Measurements from ENCODE around the gene SMARCC2.
A peak's percentile ranks its signal among the peaks of the same experiment; 100 is the strongest.
"Not testable (repeated sequence)": the region's sequence is repeated elsewhere in the genome, so short reads cannot be mapped to it uniquely, and the experiment has no call there.

SMARCC2 gene

DNA sequence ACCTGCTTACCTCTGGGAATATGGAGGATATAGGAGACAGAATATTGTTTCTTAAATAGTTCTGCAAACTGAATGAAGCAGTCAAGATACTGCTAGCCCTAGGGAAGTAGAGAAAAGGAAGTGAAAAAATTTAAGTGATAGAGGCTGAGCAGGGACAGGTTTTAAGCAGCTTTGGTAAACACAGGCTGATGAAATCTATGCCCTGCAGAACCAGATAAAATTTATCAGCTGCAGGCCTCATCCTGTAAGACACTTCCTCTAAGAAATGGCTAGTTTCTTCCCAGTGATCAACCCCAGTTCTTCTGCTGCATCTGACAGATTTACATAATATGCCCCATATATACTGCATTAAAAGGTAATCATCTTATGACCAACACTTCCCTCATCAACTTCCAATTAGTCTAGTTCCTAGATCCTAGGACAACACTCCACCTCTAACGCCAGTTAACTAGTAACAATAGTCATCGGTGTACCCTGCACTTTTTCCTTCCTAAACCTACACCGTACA is 62.5 kb downstream of the SMARCC2 start:
- DNase-seq (ENCODE audit: extremely low read depth in 1 of 2, low read depth in 1 of 2) = no peak

DNA sequence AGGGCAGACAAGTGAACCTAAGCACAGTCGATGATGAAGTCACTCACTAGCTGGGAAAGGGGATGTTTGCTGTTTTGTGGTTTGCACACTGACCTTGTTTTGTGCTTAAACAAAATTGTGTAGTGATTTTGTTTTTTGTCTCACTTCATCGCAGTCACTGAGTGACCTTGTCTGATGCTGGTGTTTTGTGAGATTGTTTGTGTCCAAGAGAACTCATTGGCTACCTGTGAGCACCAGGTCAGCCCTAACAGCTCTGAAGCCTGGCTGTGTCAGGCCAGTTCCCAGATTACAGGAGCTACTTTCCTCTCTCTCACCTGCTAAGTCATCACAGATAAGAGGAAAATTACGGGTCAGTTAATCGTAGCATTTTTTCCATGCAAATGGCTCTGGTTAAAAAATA is 65.2 kb downstream of the SMARCC2 start:
- no peak for DNase-seq (ENCODE audit: extremely low read depth in 1 of 2, low read depth in 1 of 2)

DNA sequence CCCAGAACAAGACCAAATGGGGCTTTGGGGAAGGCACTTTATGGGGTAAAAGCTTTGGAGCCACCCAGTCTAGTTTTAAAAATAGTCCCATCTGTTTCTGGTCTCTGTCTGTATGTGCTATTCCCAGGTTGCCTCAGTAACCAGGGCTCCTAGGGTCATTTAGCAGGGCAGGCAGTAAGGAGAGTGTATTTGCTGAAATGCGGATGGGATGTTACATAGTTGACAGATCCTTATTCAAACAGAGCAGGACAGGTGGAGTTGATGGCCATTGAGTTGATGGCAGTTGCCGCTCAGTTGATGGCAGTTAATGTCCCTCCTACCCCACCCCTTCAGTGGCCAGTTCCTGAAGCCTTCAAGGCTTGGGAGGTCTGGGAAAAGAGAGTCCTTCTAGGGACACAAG is 66.6 kb downstream of the SMARCC2 start:
- no peak for DNase-seq (ENCODE audit: extremely low read depth in 1 of 2, low read depth in 1 of 2)

DNA sequence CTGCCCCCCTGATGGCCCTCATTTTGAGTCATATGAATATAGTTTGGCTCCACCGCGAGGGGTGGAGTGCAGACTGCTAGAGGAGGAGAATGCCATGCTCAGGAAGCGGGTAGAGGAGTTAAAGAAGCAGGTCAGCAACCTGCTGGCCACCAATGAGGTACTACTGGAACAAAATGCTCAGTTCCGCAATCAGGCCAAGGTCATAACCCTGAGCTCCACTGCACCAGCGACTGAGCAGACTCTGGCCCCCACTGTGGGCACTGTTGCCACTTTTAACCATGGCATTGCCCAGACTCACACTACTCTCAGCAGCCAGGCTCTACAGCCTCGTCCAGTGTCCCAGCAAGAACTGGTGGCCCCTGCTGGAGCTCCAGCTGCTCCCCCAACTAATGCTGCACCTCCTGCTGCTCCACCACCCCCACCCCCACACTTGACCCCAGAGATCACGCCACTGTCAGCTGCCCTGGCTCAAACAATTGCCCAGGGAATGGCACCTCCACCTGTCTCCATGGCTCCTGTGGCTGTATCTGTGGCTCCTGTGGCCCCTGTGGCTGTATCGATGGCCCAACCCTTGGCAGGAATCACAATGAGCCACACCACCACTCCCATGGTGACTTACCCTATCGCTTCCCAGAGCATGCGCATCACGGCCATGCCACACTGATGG is 67.9 kb downstream of the SMARCC2 start:
- DNase-seq (ENCODE audit: extremely low read depth in 1 of 2, low read depth in 1 of 2) = no peak

DNA sequence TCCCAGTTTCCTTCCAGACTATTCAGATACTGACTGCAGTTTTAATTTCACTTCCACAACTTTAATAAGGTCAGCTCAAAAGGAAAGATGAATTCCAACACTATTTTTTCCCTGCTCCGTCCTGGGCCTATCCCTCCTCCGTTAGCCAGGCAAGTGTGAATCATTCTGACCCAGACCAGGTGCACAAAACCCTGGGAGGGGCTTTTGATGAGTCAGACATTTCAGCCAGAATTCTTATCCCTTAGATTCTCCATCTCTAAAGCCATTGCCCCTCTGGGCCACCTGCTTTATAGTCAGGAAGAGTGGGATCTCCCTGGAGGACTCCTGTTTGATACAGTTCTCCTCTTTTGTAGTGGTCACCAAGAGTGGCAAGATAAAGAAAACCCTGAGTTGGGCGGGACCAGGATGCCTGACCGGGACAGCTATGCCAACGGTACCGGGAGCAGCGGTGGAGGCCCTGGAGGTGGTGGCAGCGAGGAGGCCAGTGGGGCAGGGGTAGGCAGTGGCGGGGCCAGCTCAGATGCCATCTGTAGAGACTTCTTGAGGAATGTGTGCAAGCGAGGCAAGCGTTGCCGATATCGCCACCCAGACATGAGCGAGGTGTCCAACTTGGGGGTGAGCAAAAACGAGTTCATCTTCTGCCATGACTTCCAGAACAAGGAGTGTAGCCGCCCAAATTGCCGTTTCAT is 69.0 kb downstream of the SMARCC2 start:
- no peak for DNase-seq (ENCODE audit: extremely low read depth in 1 of 2, low read depth in 1 of 2)

DNA sequence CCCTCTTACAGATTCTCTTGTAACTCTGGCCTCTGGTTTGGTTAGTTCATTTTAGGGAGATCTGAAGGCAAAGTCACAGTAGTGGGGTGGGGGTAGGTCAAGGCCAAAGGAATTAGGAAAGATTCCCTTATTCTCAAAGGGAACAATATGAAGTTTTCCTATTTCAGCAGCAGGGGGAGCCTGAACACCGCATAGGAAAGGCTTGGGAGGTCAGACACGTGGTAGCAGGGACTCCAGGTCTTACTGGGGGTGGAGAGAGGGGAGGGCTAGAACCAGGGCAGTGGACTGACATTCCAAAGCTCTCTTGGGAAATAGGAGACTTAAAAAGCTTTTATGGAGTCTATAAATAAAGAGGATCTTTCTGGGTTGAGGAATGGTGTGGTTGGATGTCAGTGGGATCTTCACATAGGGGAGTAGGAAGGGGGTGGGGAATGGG is 69.9 kb downstream of the SMARCC2 start:
- DNase-seq (ENCODE audit: extremely low read depth in 1 of 2, low read depth in 1 of 2) = no peak

DNA sequence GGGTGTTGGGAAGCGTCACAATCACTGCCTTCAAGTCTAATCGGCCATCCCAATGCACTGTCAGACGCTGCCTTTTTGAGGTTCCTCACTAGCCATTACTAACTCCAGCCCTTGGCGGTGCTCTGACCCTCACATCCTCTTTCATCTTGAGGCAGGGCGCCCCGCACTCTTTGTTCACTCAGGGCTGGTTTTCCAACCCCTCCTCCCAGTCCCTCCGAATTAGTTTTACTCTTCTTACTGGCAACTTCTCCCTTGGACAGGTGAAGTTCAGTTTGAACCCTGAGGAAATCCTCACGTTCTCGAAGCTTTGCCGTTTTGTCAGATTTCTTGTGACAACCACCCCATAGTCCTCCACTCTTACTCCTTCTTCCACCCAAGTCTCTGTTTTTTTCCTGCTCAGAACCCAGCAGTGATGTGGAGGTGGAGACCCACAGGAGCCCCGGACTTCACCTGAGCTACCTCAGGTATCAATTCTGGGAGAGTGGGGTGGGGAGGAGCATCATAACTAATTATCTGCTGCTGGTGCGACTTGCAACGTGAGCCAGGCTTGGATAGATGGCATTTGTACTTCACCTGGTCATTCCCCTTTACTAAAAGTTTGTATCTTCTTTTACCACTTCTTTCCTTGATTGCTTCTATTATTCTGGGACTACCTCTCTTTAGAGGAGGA is 70.5 kb downstream of the SMARCC2 start:
- no peak for DNase-seq (ENCODE audit: extremely low read depth in 1 of 2, low read depth in 1 of 2)

DNA sequence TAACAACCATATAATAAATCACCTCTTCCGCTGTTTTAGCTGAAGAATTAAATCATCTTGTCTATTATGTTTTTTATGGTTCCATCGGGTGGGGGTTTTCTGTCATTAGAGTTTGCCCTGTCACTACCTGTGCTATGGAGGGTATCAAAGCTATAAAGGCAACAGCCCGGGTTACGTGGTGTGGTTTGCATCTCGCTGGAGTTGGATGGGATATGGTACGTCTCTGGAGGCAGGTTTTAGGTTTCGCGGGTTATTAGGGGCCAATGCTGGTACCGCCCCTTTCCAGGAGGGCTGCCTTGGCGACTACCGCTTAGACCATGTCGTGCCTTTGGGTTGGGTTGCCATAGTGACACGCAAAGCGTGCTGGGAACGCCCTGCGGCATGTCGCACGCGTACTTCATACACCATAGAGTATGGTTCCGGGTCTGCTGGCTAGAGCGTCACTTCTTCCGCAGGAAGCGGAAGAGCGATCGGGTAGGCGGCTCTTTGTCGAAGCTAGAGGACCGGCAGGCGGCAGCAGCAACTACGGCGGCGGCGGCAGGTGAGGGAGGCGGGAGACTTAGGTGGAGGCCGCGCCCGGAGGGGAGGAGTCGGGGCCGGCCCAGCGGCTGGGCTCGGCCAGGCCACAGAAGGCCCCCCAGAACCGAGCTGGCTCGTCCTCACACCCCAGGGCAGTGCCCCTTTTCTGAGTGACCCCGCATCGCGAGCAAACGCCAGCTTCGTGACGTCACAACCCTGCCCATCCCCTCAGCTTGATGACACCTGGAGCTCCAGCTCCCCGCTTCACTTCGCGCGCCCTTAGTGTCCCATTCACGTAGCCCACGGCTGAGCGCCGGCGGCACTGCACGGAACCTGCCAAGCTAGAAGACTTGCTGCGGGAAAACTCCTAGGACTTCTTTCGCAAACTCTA is 71.2 kb downstream of the SMARCC2 start, which contains the start of gene ZC3H10:
ZC3H10 (plus strand) TSS at position 489 of the 910 bp plus-strand sequence. CDS start 2,297 bp downstream, outside the sequence.
- peak; percentile 95 to 99 for DNase-seq (ENCODE audit: extremely low read depth in 1 of 2, low read depth in 1 of 2)

DNA sequence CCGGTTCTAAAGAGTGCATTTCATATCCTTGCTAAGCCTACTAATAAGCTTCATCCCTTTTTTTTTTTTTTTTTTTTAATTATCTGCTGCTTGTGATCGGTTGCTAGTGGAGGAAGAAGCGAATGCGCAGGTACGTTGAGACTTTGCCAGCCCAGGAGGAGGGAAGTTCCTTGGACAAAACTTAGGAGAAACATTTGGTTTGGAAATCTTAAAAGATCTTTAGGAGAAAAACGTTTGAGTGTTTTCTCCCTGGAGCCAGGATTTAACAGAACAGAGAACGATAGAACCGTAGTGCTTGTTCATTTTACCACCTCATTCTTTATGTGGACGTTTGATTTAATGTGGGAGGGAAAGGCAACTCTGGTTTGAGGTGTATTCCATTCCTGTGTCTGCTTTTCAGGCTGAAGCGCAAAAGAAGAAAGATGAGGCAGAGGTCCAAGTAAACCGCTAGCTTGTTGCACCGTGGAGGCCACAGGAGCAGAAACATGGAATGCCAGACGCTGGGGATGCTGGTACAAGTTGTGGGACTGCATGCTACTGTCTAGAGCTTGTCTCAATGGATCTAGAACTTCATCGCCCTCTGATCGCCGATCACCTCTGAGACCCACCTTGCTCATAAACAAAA is 72.1 kb downstream of the SMARCC2 start:
- DNase-seq (ENCODE audit: extremely low read depth in 1 of 2, low read depth in 1 of 2) = not testable (repeated sequence)

DNA sequence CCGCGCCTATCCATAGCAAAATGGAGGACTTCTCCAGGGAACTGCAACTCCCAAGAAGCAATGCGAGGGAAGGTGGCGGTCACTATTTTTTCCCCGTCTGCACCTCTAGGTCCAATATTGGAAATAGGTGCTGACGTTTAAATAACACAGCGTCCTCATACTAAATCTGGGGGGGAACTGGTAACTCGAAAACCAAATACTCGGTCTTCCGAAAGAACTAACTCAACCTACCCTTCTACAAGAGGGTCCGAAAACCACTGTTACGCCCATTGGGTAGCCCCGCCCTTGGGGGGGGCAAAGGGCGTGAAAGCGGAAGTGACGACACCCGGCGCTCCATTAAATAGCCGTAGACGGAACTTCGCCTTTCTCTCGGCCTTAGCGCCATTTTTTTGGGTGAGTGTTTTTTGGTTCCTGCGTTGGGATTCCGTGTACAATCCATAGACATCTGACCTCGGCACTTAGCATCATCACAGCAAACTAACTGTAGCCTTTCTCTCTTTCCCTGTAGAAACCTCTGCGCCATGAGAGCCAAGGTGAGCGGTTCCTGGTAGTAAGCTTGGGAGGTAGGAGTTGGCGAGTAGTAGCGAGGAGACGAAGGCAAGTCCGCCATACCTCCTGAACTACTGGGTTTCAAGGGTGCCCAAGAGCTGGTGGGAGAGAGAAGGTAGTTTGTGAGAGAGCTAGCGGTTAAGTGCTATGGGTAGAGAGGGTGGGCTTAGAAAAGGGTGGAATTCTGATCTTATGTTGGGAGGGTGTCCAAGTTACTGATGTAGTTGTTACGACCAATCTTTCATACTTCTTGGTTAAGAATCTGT is 72.8 kb downstream of the SMARCC2 start, which contains the start of gene RPL41:
RPL41 (plus strand) TSS at position 367 of the 815 bp plus-strand sequence.
- DNase-seq (ENCODE audit: extremely low read depth in 1 of 2, low read depth in 1 of 2) = peak; percentile 81 to 82

DNA sequence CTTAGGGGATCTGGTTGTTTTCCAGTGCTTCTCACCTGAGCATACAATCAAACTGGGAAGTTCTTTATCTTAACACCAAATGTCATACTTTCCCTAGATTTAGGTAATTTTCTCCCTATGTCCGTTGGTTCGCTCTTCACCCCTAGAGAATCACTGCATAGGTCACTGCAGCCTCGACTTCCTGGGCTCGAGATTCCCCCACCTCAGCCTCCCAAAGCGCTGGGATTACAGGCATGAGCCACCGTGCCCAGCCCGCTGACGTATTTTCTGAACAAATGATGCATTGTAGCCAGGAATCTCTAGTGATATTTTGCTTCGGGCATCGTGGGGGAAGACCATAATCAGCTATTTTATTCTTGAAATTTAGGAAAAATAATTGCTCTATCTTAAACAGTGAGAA is 74.0 kb downstream of the SMARCC2 start:
- no peak for DNase-seq (ENCODE audit: extremely low read depth in 1 of 2, low read depth in 1 of 2)

DNA sequence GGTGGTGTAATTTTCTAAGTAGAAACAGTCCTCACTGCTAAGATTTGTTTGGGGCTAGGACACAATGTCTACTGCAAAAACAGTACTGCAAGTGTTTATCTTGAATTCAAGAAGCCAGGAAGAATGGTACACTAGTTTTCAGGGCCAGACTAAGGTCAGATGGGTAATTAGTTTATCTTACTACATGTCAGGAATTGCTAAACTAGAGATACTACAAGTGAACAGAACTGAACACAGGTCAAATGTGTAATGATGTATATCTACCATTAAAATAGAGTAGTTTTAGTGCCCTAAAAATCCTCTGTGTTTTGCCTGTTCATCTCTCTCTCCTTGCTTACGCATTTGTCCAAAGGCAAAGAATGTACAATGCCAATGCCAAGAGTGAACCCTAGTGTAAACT is 75.2 kb downstream of the SMARCC2 start:
- no peak for DNase-seq (ENCODE audit: extremely low read depth in 1 of 2, low read depth in 1 of 2)
